ENCODE measurements around the gene MTRFR.
"Not testable (repeated sequence)": the region's sequence is repeated elsewhere in the genome, so short reads cannot be mapped to it uniquely, and the experiment has no call there.

MTRFR gene

DNA sequence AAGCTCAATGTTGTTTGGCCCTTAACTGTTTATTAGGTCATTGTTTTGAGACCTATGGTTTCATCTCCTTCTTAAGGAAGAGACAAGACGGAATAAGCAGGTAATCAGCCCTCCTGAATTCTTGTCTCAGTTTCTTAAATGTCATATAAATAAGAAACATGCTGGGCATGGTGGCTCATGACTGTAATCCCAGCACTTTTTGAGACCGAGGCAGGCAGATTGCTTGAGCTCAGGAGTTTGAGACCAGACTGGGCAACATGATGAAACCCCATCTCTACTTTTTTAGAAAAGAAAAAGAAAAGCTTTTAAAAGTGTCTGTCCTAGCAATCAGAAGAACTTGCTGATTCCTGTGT is 5.1 kb downstream of the MTRFR start:
- TF ChIP-seq, protein P1, sequence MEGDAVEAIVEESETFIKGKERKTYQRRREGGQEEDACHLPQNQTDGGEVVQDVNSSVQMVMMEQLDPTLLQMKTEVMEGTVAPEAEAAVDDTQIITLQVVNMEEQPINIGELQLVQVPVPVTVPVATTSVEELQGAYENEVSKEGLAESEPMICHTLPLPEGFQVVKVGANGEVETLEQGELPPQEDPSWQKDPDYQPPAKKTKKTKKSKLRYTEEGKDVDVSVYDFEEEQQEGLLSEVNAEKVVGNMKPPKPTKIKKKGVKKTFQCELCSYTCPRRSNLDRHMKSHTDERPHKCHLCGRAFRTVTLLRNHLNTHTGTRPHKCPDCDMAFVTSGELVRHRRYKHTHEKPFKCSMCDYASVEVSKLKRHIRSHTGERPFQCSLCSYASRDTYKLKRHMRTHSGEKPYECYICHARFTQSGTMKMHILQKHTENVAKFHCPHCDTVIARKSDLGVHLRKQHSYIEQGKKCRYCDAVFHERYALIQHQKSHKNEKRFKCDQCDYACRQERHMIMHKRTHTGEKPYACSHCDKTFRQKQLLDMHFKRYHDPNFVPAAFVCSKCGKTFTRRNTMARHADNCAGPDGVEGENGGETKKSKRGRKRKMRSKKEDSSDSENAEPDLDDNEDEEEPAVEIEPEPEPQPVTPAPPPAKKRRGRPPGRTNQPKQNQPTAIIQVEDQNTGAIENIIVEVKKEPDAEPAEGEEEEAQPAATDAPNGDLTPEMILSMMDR (conservative IDR thresholded peaks at IDR 0.05; ENCODE audit: low read depth, low read length), result no peak

DNA sequence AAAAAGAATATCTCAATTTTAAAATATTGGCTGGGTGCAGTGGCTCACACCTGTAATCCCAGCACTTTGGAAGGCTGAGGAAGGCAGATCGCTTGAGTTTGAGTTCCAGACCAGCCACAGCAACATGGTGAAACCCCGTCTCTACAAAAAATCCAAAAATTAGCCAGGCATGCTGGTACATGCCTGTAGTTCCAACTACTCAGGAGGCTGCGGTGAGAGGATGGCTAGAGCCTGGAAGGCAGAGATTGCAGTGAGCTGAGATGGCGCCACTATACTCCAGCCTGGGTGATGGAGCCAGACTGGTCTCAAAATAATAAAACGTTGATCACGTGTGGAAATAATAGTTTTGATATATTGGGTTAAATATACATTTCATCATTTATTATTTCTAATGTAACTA is 5.7 kb downstream of the MTRFR start:
- TF ChIP-seq, protein P1 (conservative IDR thresholded peaks at IDR 0.05; ENCODE audit: low read depth, low read length), result no peak
- DNase-seq (ENCODE audit: low read depth), result no peak

More for the DNA sequence above, 5.1 kb downstream of the MTRFR start:
- DNase-seq (ENCODE audit: low read depth), result no peak
- H3K4me3 ChIP-seq (ENCODE audit: low read length), result no peak overlapping the region

DNA sequence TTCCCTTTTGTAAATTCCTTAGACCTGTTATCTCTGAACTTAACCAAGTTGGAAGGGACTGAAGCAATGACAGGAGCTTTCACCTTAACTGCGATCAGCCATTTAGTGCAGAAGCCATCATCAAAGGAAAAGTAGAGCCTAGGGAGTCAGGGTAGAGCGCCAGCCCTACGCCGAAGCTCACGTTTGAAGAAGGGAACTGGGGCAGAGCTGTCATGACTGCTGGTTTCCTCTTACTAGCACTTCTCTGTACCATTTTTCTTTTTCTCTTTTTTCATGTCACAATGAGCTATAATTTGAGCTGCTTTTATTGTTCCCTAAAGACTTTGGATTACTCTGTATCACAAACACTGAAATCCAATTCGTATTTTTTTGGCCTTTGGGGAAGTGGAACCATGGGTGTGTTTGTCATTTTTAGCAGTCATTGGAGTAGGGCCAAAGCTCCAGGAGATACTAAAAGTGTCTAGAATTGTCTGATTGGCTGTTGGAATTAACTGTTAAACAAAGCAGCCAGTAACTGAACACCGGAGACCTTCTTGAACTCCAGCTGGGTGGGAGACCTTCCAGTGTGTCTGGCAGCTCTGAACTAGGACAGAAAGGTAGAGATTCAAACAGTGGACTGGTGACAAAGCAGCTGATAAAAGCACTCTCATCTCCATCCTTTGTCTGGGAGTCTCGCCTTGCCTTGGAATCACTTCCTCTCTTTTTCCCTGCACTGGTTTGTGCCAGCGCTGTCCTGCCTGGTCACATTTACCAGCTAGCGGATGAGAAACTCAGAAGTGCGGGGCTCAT is 9.1 kb downstream of the MTRFR start:
- H3K4me3 ChIP-seq (ENCODE audit: low read length), result no peak overlapping the region
- TF ChIP-seq, protein P1 (conservative IDR thresholded peaks at IDR 0.05; ENCODE audit: low read depth, low read length), result no peak
- no peak for DNase-seq (ENCODE audit: low read depth)

More for the DNA sequence above, 5.7 kb downstream of the MTRFR start:
- no peak overlapping the region for H3K4me3 ChIP-seq (ENCODE audit: low read length)

DNA sequence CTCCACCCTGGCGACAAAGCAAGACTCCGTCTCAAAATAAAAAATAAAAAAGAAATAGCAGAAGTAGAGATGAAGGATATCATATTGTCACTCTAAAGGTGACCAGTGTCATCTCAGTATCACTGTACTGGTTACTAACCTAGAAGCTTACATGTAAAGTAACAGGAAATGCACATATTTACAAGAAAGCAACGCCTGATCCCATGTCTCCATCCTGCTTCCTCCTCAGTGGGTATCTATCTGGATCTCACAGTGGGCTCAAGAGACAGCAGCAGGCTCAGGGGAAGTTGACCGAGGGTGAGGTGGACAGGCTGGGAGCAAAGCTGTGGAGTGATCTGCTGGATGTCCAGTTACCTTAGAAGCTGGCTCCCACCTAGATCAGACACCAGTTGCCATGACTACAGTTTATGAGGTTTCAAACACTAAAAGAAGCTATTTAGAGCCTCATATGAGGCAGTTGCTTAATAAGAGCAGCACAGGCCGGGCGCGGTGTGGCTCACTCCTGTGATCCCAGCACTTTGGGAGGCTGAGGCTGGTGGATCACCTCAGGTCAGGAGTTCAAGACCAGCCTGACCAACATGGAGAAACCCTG is 10.5 kb downstream of the MTRFR start:
- TF ChIP-seq, protein P1 (conservative IDR thresholded peaks at IDR 0.05; ENCODE audit: low read depth, low read length), result no peak
- H3K4me3 ChIP-seq (ENCODE audit: low read length), result no peak overlapping the region
- no peak for DNase-seq (ENCODE audit: low read depth)

DNA sequence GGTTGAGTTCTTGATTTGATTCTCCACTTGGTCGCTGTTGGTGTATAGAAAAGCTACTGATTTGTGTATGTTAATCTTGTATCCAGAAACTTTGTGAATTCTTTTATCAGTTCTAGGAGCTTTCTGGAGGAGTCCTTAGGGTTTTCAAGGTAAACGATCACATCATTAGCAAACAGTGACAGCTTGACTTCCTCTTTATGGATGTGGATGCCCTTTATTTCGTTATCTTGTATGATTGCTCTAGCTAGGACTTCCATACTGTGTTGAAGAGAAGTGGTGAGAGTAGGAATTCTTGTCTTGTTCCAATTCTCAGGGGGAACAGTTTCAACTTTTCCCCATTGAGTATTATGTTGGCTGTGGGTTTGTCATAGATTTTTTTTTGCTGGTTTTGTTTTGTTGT is 12.4 kb downstream of the MTRFR start:
- H3K4me3 ChIP-seq (ENCODE audit: low read length), result no peak overlapping the region
- TF ChIP-seq, protein P1 (conservative IDR thresholded peaks at IDR 0.05; ENCODE audit: low read depth, low read length), result no peak
- DNase-seq (ENCODE audit: low read depth), result no peak

DNA sequence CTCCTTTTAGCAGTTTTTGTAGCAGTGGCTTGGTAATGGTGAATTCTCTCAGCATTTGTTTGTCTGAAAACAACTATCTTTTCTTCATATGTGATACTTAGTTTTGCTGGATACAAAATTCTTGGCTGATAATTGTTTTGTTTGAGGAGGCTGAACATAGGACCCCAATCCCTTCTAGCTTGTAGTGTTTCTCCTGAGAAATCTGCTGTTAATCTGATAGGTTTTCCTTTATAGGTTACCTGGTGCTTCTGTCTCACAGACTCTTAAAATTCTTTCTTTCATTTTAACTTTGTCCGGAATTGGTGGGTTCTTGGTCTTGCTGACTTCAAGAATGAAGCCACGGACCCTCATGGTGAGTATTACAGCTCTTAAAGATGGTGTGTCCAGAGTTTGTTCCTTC is 14.9 kb downstream of the MTRFR start:
- not testable (repeated sequence) for H3K4me3 ChIP-seq (ENCODE audit: low read length); DNase-seq (ENCODE audit: low read depth)

DNA sequence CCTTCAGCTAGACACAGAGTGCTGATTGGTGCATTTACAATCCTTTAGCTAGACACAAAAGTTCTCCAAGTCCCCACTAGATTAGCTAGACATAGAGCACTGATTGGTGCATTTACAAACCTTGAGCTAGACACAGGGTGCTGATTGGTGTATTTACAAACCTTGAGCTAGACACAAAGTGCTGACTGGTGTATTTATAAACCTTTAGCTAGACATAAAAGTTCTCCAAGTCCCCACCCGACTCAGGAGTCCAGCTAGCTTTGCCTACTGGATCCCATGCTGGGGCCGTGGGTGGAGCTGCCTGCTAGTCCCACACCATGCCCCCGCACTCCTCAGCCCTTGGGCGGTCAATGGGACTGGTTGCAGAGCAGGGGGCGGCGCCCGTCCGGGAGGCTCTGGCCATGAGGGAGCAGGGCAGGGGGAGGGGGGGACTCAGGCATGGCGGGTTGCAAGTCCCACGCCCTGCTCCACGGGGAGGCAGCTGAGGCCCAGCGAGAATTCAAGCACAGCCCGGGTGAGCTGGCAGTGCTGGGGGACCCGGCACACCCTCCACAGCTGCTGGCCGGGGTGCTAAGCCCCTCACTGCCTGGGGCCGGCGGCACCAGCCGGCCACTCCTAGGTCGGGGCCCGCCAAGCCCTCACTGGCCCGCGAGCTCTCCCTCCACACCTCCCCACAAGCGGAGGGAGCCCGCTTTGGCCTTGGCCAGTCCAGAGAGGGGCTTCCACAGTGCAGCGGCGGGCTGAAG is 15.9 kb downstream of the MTRFR start:
- DNase-seq (ENCODE audit: low read depth); H3K4me3 ChIP-seq (ENCODE audit: low read length): not testable (repeated sequence)

All from retinal pigment epithelial cell (primary cell).